Mesodermal cell (in vitro differentiated cells): ENCODE data around the gene SPIRE2.
A peak's percentile ranks its signal among the peaks of the same experiment; 100 is the strongest.
"Not testable (repeated sequence)": the region's sequence is repeated elsewhere in the genome, so short reads cannot be mapped to it uniquely, and the experiment has no call there.

Experiments
- H3K27ac ChIP-seq: 2 replicates; pipeline ENCODE4 v1.7.0; 2013; ENCODE audit warnings: mild to moderate bottlenecking, low read depth, low read length, moderate library complexity; ENCODE audit not compliant: severe bottlenecking
- H3K36me3 ChIP-seq: 2 replicates; pipeline ENCODE4 v1.7.1; 2013; ENCODE audit warnings: mild to moderate bottlenecking, low read length, moderate library complexity; ENCODE audit not compliant: control insufficient read depth, insufficient read depth
- H3K4me1 ChIP-seq: one replicate; pipeline ENCODE4 v1.7.1; 2013; ENCODE audit warnings: mild to moderate bottlenecking, low read length; ENCODE audit not compliant: insufficient read depth, control insufficient read depth, poor library complexity, severe bottlenecking
- H3K4me3 ChIP-seq: 2 replicates; pipeline ENCODE4 v1.7.0; 2013; ENCODE audit warnings: low read length, control low read depth, mild to moderate bottlenecking; ENCODE audit not compliant: insufficient read depth, poor library complexity, severe bottlenecking; ENCODE audit errors: extremely low read depth
- H3K9me3 ChIP-seq: 2 replicates; pipeline ENCODE4 v1.7.1; 2013; ENCODE audit warnings: mild to moderate bottlenecking, low read length, moderate library complexity; ENCODE audit not compliant: control insufficient read depth
- WGBS, 2 experiments: methylation state at CpG; one replicate each; pipeline ENCODE4 v1.1.5; 2013; ENCODE audit warnings: missing lambda C conversion rate in 2 of 2; ENCODE audit not compliant: insufficient coverage in 2 of 2; 5-methylcytosine and 5-hydroxymethylcytosine counted together

The SPIRE2 gene

DNA sequence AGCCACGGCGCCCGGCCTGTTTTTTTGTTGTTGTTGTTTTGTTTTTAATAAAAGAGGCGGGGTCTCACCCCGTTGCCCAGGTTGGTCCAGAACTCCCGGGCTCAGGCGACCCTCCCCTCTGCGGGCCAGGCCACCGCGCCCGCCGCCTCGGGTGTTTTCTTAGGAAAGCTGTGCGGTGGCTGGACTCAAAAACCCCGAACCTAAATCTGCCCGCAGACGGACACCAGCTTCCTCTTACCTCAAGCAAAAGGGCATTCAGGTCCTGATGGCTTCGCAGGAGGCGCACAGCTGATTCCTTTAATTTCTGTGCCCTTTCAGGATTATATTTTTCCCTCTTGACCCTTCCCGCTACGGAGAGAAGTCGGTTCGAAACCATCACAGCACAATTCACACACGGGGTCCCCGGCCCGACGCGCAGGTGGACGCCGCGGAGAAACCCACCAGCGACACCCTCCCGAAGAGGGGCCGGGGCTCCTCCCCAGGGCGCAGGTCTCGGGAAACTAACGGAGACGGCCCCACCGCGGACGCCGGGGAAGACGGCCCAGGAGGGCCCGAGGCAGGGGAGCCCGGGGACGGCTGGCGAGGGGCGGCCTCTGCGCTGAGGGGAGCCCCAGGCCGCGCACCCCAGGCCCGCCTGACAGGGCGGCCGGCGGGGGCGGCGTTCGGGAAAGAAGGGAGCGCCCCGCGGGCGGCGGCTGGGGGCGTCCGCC, 12.5 kb upstream of the SPIRE2 start:
- Histone ChIP-seq H3K4me3 (peak overlapping the region; percentile 59), H3K27ac (no peak overlapping the region), H3K9me3 (no peaks in the 10 kb centered on the region), H3K4me1 (peaks cover 4% of the 10 kb centered on the region), H3K36me3 (peaks cover 26% of the 10 kb centered on the region)
- 6 to 7% methylated on average over 34 to 42 of the region's 65 CpGs for WGBS, 2 experiments

DNA sequence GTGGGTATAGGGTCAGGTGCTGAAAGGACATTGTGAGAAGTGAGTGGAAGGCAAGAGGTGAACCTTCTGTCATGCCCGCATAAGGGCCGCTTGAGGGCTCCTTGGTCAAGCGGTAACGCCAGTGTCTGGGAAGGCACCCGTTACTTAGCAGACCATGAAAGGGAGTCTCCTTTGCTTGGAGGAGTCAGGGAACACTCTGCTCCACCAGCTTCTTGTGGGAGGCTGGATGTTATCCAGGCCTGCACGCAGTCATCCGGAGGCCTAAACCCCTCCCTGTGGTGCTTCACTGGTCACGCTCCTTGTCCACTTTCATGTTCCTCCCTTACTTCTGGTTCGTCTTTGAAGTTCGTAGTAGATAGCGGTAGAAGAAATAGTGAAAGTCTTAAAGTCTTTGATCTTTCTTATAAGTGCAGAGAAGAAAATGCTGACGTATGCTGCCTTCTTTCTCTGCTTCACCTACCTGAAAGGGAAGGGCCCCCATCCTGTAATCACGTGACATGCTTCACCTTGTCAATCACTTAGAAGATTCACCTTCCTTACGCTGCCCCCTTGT, 9.3 kb upstream of the SPIRE2 start:
- peaks cover 13% of the 10 kb centered on the region for H3K4me1 ChIP-seq
- not testable (repeated sequence) for H3K36me3 ChIP-seq
- WGBS, 2 experiments, result 82 to 96% methylated on average over 5 to 7 of the region's 14 CpGs

DNA sequence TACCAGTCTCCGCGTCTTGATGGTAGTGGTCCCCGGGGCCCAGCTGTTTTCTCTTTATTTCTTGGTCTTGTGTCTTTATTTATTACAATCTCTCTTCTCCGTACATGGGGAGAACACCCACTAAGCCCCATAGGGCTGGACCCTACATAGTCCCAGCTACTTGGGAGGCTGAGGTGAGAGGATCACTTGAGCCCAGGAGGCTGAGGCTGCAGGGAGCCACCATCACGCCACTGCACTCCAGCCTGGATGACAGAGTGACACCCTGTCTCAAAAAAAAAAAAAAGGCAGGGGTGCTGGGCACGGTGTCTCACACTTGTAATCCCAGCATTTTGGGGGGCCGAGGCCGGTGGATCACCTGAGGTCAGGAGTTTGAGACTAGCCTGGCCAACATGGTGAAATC, 8.8 kb upstream of the SPIRE2 start:
- not testable (repeated sequence) for H3K9me3 ChIP-seq, H3K36me3 ChIP-seq, H3K27ac ChIP-seq, H3K4me3 ChIP-seq
- H3K4me1 ChIP-seq, result peaks cover 13% of the 10 kb centered on the region
- WGBS, 2 experiments, result 83 to 98% methylated on average over 3 to 4 of the region's 8 CpGs

More for the DNA sequence above, 9.3 kb upstream of the SPIRE2 start:
- not testable (repeated sequence) for H3K27ac ChIP-seq, H3K9me3 ChIP-seq, H3K4me3 ChIP-seq

DNA sequence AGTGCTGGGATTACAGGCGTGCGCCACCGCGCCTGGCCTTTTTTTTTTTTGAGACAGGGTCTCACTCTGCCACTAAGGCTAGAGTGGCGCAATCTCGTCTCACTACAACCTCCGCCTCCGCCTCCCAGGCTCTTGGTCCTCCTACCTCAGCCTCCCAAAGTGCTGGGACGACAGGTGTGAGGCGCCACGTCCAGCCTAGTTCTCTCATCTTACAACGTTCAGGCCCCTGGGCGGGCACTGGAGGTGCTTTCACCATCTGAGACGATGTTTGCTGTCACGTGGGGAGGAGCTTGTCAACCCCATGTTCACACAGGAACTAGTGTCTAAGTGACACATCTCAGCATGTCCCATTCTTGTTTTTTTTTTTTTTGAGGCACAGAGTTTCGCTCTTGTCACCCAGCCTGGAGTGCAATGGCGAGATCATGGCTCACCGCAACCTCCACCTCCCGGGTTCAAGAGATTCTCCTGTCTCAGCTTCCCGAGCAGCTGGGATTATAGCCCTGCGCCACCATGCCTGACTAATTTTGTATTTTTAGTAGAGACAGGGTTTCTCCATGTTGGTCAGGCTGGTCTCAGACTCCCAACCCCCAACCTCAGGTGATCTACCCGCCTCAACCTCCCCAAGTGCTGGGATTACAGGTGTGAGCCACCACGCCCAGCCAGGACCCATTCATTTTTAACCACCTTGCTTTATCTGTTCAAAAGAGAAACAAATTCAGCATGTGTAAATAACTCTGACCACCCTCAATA, 6.7 kb upstream of the SPIRE2 start:
- Histone ChIP-seq H3K36me3 (no peaks in the 10 kb centered on the region), H3K9me3 (no peaks in the 10 kb centered on the region), H3K4me3 (no peak overlapping the region), H3K4me1 (peaks cover 13% of the 10 kb centered on the region), H3K27ac (no peak overlapping the region)
- 96 to 97% methylated on average over 19 to 21 of the region's 23 CpGs for WGBS, 2 experiments

DNA sequence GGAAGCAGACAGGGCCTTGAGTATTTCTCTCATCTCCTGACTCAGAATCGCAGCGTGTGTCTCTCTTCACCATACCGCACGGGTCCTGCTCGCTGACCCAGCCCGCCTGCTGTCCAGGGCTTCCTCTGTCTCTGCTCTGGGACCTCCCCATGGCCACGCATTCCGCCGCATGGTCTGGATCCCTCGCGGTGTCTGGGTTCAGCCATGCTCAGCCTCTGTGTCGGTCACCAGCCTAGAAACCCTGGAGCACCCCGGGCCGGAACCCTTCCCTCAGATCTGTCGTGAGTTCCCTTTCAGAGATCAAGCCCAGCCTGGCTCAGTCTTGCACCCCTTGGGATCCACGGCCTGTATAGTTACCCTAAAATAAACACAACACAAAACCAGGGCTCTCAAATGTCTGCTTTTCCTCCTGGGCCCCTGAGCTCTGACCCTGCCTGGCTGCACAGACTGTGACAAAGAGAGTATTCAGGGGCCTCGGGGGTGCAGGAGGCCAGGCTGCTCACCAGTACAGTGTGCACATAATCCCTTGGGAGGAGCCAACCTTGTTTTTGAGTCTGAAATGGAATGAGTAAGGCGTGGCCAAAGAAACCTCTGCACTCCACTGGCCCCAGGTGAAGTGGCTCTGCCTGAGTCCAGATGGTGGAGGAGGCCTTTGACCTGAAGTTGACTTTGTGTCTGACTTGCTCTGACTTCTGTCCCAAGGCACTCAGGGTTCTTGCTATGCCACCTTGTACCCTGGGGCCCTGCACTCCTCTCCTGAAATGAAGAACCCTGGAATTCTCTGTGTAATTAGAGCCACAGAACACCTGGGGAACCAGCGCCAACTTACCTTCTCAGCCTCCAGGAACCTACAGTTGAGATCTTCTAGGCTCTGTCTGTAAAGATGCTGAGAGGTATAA, 5.8 kb upstream of the SPIRE2 start:
- WGBS, 2 experiments, result 91% methylated on average over 17 to 18 of the region's 19 CpGs
- H3K9me3 ChIP-seq, result no peaks in the 10 kb centered on the region
- peak overlapping the region; percentile 57 for H3K27ac ChIP-seq
- no peak overlapping the region for H3K4me3 ChIP-seq
- H3K4me1 ChIP-seq, result peaks cover 13% of the 10 kb centered on the region
- H3K36me3 ChIP-seq, result no peaks in the 10 kb centered on the region

DNA sequence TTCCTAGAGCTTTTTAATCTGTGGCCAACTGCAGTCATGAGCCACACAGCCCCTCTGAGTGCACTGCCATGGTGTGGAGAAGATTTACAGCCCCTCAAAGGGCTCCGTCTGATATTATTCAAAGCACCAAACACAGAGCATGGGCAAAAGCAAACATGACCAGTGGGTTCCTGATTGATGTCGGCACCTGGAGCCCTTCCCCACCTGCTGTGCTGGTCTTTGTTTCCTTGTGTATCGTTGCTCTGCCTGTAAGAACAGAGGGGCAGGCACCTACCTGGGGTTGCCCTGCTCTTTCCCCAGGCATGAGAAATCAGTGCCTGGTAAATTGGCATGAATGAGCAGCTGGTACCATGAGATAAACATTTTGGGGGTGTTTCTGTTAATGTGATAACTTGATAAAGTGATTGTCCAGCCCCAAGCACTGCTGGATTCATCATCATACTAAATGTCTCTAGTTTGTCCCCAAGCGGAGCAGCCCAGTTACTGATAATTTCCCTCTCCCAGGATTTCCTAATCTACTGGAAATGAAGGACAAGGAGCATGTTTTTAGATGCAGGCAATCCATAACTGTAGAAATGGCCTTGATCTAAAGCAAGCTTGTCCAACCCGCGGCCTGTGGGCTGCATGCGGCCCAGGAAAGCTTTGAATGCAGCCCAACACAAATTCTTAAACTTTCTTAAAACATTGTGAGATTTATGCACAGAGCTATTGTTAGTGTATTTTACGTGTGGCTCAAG, 5.0 kb upstream of the SPIRE2 start:
- no peaks in the 10 kb centered on the region for H3K36me3 ChIP-seq
- H3K4me1 ChIP-seq, result peaks cover 12% of the 10 kb centered on the region
- 80 to 85% methylated on average over 3 to 4 of the region's 8 CpGs for WGBS, 2 experiments
- H3K9me3 ChIP-seq, result no peaks in the 10 kb centered on the region
- H3K27ac ChIP-seq, result no peak overlapping the region
- no peak overlapping the region for H3K4me3 ChIP-seq

DNA sequence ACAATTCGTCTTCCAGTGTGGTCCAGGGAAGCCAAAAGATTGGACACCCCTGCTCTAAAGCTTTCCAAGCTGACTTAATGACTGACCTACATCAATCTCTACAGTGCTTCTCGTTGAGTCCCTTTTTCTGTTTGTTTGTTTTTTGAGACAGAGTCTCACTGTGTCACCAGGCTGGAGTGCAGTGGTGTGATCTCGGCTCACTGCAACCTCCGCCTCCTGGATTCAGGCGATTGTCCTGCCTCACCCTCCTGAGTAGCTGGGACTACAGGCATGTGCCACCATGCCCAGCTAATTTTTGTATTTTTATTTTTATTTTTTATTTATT, 4.5 kb upstream of the SPIRE2 start:
- H3K4me1 ChIP-seq, H3K9me3 ChIP-seq, H3K4me3 ChIP-seq, H3K27ac ChIP-seq, H3K36me3 ChIP-seq: not testable (repeated sequence)
- 78 to 79% methylated on average over 2 to 3 of the region's 5 CpGs for WGBS, 2 experiments

DNA sequence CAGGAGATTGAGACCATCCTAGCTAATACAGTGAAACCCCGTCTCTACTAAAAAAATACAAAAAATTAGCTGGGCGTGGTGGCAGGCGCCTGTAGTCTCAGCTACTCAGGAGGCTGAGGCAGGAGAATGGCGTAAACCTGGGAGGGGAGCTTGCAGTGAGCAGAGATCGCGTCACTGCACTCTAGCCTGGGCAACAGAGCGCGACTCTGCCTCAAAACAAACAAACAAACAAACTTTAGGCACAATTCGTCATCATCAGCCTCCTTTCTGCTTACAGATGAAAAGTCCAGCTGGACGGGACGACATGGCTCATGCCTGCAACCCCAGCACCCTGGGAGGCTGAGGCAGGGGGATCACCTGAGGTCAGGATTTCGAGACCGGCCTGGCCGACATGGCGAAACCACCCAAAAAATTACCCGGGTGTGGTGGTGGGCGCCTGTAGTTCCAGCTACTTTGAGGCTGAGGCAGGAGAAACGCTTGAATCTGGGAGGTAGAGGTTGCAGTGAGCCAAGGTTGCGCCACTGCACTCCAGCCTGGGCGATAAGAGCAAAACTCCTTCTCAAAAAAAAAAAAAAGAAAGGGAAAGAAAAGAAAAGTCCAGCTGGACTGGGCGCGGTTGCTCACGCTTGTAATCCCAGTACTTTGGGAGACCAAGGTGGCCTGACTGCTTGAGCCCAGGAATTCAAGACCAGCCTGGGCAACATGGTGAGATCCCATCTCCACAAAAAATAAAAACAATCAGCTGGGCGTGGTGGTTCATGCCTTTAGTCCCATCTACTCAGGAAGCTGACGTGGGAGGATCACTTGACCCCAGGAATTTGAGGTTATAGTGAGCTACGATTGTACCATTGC, 1.5 kb upstream of the SPIRE2 start:
- H3K9me3 ChIP-seq, result no peaks in the 10 kb centered on the region
- no peaks in the 10 kb centered on the region for H3K36me3 ChIP-seq
- H3K27ac ChIP-seq, result no peak overlapping the region
- H3K4me3 ChIP-seq, result peak overlapping the region; percentile 61
- 94 to 95% methylated on average over 17 to 20 of the region's 26 CpGs for WGBS, 2 experiments
- peaks cover 9% of the 10 kb centered on the region for H3K4me1 ChIP-seq

DNA sequence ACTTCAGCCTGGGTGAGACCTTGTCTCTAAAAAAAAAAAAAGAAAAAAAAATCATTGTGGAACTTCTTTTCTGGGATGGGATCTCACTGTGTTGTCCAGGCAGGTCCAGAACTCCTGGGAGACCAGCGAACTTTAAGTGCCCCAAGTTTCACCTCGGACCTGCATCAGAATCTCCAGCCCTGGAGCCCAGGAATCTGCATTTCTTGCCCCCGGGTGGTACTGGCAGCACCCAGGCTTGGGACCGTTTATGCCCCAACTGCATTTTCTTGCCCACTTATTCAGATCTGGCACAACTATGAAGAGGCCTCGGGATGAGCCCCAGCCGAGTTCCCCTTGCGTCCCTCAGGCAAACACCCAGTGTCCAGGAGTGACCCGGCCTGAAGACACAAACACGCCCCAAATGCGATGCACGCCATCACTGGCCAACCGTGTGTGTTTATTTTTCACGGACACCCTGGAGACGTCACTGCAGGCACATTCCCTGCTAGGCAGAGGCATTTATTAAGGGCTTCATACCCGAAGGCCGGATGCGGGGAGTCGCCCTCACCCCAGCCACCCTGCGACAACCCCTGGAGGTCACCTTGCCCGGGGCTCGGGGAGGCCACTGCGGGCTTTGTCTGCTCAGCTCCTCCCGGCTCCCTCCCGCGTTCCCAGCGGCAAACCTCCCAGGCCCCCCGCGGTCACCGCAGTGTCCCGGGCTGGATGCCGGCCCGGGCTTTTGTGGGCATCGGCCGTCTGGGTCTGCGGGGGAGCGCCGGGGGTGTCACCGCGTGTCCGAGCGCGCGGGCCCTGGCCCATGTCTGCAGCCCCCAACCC, 684 bp upstream of the SPIRE2 start:
- Histone ChIP-seq H3K27ac (peak overlapping the region; percentile 45), H3K4me3 (peak overlapping the region; percentile 61), H3K9me3 (no peaks in the 10 kb centered on the region), H3K4me1 (peaks cover 3% of the 10 kb centered on the region), H3K36me3 (no peaks in the 10 kb centered on the region)
- 11 to 17% methylated on average over 32 to 40 of the region's 43 CpGs for WGBS, 2 experiments
